GM13977 (cell line): ENCODE measurements around the gene RFT1.
A peak's percentile ranks its signal among the peaks of the same experiment; 100 is the strongest.
"Not testable (repeated sequence)": the region's sequence is repeated elsewhere in the genome, so short reads cannot be mapped to it uniquely, and the experiment has no call there.

ENCODE experiments used
- DNase-seq: peaks from one replicate; pipeline ENCODE4 v3.0.0; 2012; ENCODE audit warnings: low spot score
- in situ Hi-C: fragments of 300-500 bp; cut with MboI; formaldehyde crosslinking; loops from one replicate; pipeline ENCODE4 v1.12.0; 2022; ENCODE audit warnings: low sequenced_read_pairs, low pct_unique_long_range_greater_than_20kb, mixed read lengths, inconsistent platforms; ENCODE audit not compliant: unreplicated experiment
- TF ChIP-seq, protein P1 (sequence below): IDR thresholded peaks from 2 replicates; pipeline ENCODE4 v1.5.1; 2012; ENCODE audit warnings: mild to moderate bottlenecking, control low read depth; ENCODE audit not compliant: insufficient read depth; ENCODE audit errors: extremely low read depth, missing control alignments

Gene RFT1

DNA sequence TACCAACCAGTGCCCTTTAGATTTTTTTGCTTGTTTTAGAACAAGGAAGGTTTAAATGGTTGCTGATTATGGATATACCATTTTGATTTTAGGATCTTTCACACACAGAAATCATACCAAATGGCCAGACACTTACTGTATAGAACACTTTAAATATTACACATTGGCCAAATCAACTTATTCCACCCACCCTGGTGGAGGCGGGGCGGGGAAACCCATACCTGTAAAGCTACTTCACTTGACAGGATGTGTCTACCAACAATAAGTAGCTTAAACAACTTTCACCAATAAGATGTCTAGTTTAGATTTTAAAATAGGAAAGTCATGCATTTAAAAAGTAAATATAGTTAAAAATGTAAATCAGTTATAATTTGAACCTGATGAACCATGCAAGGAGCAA lies 67.3 kb downstream of the RFT1 start:
- no peak for DNase-seq
- TF ChIP-seq, protein P1, sequence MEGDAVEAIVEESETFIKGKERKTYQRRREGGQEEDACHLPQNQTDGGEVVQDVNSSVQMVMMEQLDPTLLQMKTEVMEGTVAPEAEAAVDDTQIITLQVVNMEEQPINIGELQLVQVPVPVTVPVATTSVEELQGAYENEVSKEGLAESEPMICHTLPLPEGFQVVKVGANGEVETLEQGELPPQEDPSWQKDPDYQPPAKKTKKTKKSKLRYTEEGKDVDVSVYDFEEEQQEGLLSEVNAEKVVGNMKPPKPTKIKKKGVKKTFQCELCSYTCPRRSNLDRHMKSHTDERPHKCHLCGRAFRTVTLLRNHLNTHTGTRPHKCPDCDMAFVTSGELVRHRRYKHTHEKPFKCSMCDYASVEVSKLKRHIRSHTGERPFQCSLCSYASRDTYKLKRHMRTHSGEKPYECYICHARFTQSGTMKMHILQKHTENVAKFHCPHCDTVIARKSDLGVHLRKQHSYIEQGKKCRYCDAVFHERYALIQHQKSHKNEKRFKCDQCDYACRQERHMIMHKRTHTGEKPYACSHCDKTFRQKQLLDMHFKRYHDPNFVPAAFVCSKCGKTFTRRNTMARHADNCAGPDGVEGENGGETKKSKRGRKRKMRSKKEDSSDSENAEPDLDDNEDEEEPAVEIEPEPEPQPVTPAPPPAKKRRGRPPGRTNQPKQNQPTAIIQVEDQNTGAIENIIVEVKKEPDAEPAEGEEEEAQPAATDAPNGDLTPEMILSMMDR: no peak
- in situ Hi-C loops: no loop called here

DNA sequence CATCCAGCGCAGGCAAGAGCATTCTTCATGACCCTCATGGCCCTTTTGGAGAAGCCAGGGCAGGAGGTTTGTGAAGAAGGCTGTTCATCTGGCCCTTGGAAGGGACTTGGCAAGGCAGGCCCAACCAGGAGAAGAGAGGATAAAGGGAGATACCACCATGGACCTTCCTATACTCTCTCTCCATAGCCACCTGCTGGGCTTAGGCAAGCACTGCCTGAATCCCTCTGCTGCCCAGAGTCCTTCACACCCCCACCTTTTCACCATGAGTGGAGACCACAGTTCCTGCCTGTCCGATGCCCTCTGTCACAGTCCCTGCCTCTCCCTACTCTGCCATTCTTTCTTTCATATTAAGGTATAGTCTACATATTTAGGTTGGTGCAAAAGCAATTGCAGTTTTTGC lies 73.8 kb downstream of the RFT1 start:
- DNase-seq: no peak
- in situ Hi-C loops: no loop called here
- TF ChIP-seq, protein P1: peak; percentile 23

DNA sequence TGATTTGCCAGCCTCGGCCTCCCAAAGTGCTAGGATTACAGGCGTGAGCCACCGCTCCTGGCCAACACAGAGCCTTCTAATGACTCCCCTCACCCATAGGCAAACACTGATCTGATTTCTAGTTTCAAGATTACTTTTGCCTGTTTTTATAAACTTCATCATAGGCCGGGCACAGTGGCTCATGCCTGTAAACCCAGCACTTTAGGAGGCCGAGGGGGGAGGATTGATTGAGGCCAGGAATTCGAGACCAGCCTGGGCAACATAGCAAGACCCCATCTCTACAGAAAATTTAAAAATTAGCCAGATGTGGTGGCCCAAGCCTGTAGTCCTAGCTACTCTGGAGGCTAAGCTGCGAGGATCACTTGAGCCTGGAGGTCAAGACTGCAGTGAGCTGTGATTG lies 76.0 kb downstream of the RFT1 start:
- DNase-seq, in situ Hi-C loops: not testable (repeated sequence)

DNA sequence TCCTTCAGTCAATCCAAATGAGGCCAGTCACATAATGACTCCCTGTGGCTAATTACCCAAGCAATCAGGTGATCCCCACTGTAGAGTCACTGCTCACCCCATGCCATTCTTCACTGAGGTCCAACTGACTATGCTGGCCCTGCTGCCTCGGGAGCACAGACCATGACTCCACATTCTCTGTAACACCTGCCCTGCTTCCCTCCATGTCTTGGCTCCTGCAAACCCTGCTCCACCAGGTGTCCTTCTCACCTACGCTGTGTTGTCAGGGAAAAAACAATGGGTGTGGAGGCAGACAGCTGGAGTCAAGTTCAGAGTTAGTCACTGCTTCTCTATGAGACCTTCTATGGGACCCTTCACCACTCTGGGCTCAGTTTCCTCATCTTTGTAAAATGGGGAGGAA lies 78.3 kb downstream of the RFT1 start:
- TF ChIP-seq, protein P1: no peak
- in situ Hi-C loops: no loop called here
- no peak for DNase-seq

DNA sequence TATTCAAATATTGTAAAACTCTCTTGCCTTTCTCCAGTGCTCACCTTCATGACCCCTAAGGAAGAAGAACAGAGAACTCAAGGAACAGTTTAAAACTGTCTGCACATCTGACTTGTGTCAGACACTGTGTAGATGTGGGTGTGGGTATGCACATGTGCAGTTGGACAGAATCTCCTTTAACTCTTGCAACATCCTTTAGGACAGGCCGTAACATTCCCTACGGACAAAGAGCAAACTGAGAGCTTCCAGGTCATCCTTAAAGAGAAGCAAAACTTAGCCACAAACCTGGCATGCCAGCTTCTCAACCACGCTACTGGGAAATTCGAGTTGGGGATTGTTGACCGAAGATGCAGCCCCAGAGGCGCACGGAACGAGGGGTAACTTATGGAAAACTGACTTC lies 80.2 kb downstream of the RFT1 start:
- no peak for DNase-seq
- in situ Hi-C loops: no loop called here
- TF ChIP-seq, protein P1: no peak

DNA sequence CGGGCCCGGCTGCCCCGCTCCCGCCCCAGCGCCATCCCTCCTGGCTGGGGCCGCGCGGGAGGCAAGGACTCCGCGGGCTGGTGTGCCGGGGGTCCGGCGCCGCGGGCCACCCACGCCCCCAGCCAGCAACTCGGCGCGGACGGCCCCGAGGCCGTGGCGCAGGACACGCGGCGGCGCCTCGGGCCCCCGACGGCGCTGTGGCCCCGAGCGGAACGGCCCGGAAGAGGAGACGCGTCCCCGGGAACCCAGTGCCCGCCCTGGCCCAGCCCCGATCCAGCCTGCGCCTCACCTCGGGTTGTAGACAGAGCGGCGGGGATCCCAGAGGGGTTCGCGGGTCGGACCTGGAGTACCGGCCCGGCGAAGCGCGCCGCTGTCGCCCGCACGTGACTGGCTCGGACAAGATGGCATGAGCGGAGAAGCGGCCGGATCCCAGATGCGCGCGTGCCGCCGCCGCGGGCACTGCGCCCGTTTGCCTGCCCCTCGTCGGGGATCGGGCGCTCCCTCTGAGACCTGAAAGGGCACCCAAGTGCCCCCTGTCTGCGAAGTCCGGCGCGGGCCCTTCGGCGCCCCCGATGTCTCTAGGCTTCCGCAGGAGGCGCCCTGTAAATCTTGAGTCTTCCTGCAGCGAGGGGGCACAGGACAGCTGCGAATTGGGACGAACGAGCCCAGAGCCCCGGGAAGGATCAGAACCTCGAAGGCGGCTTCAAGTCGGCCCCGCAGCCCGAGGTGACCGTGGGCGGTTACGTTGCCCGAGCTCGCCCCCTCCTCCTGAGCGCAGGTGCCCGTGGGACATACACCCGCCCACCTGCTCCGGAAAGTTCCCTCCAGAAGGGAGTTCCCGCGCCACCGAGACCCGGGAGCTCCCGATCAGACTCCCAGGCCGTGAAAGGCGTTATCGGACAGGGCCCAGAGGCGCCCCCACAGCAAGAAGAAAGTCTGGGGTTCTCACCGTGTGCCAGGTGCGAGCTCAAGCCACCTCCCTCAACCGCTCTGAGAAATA lies 83.8 kb downstream of the RFT1 start:
- DNase-seq: peak; percentile 71
- TF ChIP-seq, protein P1: peak; percentile 56
- in situ Hi-C loops: no loop called here

DNA sequence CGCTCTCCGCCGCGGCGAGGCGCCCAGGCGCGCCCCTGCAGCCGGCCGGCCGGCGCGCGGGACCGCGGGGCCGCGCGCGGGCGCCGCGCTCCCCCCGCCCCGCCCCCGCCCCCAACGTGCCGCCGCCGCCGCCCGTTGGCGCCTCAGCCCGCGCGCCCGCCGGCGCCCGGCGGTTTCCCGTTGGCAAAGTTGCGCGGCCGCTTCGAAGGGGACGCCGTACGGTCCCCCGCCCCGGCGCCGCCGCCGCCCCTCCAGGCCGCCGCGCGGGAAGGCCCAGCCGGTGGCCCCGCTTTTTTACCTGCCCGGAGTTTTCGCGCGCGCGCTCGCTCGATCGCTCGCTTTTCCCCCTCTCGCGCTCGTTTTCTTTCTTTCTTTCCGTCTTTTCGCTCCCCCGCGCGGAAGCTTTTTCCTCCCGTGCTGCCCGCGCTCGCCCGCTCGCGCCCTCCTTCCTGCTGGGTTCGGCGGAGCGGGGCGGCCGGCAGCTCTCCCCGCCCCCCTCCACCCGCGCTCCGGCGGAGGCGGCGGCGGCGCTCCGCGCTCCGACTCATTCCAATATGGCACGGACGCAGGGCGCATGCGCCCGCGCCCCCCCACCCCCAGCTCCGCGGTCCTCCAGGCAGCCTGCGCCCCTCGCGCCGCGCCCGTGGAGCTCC lies 84.6 kb downstream of the RFT1 start, which contains the start of gene SFMBT1:
SFMBT1 (minus strand) TSS at position 556 of the 653 bp plus-strand sequence. CDS start 76,945 bp downstream, outside the sequence.
- TF ChIP-seq, protein P1: no peak
- in situ Hi-C loops: no loop called here
- DNase-seq: peak; percentile 95
